ENCODE results near the gene IL37.

DNA sequence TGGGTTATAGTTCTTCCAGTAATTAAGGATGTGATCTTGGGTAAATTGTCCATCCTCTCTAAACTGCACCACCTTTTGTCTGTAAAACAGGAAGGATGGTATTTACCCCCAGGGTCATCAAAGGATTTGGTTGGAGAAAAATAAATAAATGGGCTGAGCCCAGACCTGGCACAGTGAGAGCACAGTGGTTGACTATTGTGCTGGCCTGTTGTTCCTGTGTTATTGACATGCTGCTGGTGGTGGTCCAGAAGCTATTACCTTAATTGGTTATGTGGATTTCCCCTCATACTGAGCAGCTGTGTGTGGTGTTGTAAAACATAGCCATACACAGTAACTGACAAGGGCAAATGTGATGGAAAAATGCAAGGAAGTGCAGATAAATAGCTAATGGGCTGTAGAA, 746 bp upstream of the IL37 start:
- TF ChIP-seq EP300 (IDR thresholded peaks at IDR 0.05), result no peak
- no peak for TF ChIP-seq CTCF (IDR thresholded peaks at IDR 0.05)
- no peak for TF ChIP-seq POLR2A (IDR thresholded peaks at IDR 0.05)
